ENCODE data around the gene CCL4. TPM values are rescaled to one million over a fixed set of nuclear protein-coding genes. Genes with fewer than 3 reads are reported as not detected.
"Not testable (repeated sequence)": the region's sequence is repeated elsewhere in the genome, so short reads cannot be mapped to it uniquely, and the experiment has no call there.

Gene CCL4
- polyA plus RNA-seq, 1 donor: 0.76 TPM

DNA sequence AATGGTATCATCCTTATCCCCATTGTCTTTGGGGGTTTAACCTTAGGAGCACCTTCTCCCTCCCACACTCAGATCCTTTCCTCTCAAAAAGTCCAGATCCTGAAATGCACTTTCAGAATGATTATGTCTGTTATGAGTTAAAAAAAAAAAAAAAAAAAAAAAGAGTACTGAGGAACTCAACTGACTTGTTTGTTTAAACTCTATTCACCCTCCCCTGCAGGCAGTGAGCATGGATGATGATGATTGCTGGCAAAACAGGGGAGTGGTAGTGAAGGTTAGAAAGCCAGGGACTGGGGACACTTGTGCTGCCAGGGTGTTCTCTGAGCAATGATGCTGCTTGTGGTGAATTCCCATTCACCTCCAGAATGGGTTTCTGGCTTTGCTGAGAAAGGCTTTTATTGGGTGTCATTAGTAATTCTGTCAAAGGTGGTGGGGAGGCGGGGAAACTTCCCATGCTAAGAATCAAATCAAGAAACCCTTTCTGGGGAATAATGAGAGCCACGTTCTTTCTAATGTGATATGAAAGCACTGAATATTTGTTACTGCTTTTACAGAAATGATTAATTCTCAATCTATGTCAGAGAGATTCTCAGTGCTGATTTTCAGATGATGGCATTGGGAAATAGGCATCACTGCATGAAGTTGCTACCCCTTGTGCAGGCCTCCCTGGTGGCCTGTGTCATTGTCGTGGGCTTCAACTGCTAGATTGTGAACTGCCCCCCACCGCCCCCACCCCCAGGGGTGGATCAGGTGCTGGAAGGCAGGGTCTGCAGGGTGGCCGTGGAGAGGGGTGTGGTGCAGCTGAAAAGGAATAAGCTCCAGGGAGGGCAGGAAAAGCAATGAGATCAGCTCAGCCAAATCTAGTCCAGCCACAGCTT is 14.1 kb downstream of the CCL4 start:
- no peak for DNase-seq (ENCODE audit: low read depth)

DNA sequence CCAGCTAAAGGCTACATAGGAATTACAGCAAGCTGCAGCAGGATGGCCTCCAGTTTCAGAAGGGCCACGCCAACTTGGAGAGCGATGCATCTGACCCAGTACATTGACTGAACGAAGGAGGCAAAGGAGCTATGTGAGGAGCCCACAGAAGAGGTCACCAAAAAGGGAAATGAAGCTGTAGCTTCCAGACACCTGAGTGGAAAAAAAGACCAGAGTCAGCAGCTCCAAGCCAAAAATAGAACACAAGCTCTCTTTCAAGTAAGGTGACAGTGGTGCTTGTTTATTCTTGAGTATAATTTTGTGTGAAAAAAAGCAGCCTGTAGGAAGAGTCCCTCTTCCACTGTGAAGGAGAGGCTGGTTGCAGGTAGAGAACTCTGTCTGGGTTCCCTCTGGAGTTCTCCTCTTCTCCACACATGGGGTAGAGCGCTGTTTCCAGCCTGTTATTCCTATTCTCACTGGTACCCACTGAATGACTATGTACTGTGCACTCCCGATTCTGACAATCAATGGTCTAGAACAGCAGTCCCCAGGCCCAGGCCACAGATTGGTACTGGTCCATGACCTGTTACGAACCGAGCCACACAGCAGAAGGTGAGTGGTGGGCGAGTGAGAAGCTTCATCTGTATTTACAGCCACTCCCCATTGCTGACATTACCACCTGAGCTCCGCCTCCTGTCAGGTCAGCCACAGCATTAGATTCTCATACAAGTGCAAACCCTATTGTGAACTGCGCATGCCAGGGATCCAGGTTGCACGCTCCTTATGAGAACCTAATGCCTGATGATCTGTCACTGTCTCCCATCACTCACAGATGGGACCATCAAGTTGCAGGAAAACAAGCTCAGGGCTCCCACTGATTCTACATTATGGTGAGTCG is 15.1 kb downstream of the CCL4 start:
- no peak for DNase-seq (ENCODE audit: low read depth)

DNA sequence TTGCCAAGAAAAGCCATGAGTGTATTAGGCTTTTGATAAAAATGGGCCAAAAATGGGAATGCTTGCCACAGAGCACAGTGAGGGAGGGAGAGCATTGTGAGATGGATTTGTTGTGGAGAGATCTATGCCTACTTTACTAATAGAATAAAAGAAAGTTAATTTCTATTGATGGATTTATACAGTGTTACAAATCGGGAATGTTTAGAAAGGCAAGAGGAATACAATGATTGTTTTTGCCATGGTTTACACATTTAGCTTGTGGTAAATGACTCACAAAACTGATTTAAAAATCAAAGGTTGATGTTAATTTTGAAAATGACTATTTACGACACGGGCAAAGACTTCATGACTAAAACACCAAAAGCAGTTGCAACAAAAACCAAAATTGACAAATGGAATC is 16.6 kb downstream of the CCL4 start:
- no peak for DNase-seq (ENCODE audit: low read depth)

DNA sequence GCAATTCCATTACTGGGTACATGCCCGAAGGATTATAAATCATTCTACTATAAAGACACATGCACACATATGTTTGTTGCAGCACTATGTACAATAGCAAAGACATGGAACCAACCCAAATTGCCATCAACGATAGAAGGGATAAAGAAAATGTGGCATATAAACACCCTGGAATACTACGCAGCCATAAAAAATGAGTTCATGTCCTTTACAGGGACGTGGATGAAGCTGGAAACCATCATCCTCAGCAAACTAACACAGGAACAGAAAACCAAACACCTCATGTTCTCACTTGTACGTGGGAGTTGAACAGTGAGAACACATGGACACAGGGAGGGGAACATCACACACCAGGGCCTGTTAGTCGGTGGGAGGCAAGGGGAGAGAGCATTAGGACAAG is 17.5 kb downstream of the CCL4 start:
- not testable (repeated sequence) for DNase-seq (ENCODE audit: low read depth)

DNA sequence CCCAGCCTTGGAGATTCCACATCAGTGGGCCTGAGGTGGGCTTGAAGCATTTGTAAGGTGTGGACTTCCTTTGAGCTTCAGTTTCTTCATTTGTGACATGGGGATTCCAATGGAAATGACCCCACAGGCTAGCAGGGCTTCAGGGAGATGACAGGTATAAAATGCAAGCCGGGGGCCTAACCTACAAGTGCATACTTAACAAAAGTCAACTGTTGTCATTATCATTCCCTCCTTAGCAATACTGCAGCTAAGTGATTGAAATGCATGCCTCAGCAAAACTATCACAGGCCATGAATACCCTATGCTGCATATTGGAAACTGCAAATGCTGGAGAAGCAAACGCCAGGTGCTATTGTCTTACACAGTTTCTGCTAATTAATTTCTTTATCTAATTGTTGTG is 19.8 kb downstream of the CCL4 start:
- no peak for DNase-seq (ENCODE audit: low read depth)

DNA sequence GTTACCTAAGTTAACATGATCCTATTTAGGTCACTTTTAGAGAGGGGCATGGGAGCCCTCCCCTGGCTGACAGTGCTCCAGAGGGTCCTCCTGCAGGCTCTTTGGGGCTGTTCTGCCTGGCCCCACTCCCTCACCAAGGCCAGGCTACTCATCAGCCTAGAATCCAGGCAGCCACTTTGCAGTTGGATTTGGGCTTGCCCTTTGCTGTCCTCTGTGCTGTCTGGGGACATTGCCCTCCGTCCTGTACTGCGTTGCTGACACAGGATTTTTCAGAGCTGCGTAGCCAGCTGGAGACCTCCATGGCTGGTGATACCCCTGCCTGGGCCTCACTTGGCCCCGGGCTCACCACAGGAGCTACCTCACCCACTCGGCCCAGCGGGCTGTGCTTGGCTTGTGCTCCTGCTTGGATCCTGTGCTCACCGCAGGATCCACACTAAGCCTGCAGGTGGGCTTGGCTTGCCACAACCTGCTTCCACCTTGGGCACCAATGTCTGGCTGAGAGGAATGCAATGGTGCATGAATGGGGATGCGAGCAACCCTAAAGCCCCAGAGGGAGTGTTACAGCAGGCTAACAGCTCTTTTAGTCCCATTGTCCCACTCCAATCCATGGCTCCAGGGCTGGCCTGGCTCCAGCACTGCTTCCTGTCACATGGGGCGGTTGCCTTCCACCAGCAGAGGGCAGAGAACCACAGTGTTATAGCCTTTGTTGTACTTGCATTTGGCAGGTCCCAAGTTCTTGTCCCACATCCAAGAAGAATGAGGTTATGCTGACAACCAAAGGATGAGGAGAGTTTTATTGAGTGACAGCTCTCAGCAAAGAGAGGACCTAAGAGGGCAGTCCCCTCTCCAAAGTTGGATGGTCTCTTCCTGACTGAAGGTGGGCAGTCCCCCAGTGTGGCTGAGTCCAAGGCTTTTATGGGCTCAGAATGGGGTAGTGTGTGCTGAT is 21.5 kb downstream of the CCL4 start:
- DNase-seq (ENCODE audit: low read depth): no peak

DNA sequence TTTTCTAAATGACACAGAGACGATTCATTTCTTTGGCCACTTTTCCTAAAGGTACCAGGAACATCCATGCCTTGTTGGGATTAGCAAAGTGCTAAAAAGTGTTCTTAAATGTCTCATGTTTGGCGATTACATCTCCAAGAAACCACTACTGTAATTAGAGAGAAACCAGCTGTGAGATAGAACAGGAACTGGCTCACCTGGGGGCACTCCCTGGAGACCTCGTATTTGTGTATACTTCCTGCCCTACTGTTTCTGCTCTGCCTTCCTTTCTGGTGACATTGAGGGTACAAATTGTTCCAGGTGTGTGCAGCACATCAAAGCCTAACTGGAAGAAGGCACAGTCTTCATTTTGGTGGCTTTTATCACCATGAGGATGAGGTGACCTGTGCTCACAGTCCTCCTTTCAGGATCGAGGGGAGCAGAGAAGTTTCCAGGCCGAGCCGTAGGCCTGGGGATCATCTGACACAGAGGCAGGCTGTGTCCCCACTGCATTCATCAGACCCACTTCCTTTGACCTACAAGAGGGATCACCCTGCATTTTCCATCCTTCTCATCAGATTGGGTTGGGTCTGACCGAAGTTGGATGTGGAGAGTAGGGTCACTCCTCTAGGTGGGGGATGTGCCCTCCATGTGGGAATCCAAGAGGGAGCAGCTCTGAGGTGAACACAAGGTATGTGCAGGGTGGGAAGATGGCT is 23.7 kb downstream of the CCL4 start:
- no peak for DNase-seq (ENCODE audit: low read depth)

DNA sequence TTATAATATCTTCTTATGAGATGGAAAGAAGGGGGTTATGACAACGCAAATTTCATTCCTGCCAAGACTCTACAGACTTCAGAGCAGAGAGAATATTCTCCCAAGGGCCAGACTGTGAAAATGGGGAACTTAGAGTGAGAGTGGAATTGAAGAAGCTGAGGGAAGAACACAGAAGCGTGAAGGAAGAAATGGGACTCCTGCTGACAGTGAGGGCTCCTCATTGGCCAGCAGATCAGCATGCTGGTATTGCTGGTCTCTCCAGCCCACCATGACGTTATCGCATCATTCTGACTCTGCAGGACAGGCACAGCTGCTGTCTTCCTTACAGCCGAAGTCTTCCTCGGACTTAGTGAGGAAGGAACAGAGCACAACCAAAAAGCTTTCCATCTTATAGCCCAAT is 24.3 kb downstream of the CCL4 start:
- no peak for DNase-seq (ENCODE audit: low read depth)

DNA sequence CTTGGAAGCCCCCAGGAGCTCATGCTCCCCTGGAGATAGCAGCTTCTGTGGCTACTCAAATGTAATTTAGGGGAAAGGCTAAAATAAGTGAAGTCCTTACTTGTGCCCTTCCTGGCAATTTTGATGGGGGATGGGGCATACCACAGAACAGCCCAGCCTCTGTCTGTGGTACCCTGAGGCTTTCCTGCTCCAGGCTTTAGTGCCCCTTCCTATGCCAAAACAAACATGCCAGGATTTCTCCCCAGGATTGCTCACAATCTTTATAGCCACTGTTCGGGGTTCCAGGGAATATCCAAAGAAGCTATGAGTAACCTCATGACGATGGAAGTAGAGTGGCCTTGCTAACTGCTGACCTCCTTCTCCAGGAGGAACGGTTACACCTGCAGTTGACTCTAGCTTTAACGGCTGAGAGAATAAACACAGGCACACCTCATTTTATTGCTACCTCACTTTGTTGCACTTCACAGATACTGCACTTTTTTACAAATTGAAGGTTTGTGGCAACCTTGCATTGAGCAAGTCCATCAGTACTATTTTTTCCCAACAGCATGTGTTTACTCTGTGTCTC is 24.9 kb downstream of the CCL4 start:
- DNase-seq (ENCODE audit: low read depth): no peak

DNA sequence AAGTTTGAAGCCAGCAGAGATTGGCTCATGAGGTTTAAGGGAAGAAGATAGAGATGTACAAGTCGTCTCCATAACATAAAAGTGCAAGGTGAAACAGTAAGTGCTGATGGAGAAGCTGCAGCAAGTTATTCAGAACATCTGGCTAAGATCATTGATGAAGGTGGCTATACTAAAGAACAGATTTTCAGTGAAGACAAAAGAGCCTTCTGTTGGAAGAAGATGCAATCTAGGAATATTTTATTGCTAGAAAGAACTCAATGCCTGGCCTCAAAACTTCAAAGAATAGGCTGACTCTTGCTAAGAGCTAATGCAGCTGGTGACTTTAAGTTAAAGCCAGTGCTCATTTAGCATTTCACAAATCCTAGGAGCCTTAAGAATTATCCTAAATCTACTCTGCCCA is 26.0 kb downstream of the CCL4 start:
- no peak for DNase-seq (ENCODE audit: low read depth)

DNA sequence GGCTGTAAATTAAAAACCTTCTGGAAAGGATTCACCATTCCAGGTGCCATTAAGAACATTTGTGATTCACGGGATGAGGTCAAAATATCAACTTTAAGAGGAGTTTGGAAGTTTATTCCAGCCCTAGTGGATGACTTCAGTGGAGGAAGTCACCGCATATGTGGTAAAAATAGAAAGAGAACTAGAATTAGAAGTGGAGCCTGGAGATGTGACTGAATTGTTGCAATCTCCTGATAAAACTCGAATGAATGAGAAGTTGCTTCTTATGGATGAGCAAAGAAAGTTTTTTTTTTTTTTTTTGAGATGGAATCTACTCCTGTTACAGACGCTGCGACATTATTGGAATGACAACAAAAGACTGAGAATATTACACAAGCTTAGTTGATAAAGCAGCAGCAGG is 26.7 kb downstream of the CCL4 start:
- DNase-seq (ENCODE audit: low read depth): no peak

DNA sequence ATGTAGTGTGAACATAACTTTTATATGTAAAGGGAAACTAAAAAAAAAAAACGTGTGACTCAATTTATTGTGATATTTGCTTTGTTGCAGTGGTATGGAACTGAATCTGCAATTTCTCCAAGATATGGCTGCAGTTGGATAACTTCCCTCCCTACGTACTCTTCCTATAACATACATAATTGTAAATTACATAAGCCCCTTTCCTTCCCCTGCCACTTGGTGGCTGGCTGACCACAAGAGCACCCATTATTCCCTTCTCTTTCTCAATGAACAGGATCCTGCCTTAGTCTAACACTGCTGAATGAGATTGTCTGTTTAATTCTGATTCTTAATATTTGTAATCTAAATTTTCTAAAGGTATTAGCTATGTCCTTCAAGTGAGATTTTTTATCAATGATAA is 27.8 kb downstream of the CCL4 start:
- no peak for DNase-seq (ENCODE audit: low read depth)

DNA sequence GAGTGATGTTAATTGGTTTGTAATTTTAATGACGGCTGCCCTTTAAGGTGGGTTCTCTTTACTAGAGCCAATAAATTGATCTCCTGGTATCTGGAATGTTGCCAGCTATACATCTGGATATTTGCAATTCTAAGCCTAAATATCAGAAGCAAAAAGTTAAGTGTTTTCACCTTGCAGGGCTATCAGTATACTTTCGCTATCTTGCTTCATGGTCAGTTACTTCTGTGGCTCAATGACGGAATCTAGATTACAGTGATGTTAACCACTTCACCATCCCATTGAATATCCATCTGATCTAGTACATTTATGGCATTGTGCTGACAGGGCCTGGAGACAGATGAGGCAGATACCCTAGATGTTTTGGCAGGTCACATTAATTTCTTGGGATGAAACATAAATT is 28.3 kb downstream of the CCL4 start:
- no peak for DNase-seq (ENCODE audit: low read depth)

DNA sequence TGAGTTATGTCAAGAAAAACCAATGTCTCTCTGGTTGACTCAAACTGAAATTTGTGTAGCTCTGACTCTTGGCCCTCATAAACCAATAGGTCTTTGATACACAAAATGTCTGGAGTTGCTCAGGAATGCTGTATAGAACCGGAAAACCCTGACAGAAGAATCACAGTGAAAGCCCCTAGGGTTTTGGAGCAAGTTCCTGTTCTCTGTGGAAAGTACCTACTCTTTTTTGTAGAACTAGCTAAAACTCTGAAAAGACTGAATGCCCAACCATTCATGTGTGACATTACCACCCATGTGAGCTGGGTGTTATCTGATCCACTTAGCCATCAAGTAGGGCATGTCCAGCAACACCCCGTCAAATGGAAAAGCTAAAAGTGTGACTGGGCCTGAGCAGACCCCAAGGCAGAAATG is 28.8 kb downstream of the CCL4 start:
- DNase-seq (ENCODE audit: low read depth): no peak

DNA sequence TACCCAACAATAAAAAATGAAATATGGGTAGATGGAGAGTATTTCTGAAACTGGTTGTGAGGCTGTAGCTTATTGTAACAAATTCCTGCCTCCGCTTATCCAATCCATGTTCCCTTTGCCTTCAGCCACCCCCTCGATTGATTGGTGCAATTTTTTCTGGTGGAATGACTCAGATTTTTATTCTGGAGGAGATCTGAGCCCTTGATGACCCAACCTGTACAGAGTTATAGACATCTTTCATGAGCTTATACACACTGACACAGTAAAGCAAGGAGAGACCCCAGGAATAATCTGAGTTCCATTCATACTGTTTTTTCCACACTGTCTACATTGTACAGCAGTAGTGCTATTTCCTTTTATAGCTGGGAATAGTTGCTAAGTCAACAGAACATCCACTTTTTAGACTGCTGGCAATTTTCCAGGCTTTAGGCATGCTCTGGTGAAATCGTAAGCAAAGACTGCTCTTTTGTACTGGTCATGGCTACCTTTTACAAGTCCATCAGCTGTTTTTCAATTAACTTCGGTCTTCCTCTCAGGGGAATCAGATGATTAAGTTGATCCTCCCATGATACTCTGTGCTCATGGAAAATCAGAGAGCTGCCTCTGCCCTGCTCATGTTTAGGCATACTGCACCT is 30.1 kb downstream of the CCL4 start:
- DNase-seq (ENCODE audit: low read depth): peak; percentile 39

DNA sequence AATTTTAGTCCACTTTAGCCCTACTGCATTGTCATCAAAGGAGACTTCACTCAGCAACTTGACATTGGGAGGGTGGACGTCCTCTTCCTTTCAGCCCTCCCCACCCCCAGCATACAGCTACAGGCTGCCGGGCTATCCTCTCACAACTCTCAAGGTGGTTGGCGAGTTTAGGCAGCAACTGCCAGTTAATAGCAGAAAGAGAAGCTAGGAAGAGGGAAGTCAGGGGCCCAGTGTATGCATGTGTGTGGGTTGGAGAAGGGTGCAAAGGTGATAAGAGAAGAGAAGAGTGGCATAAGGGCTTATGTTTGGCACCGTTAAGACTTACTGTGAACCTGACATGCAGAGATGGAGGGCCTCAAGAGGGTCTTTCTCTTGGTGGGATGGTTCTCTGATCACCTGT is 31.8 kb downstream of the CCL4 start:
- no peak for DNase-seq (ENCODE audit: low read depth)

DNA sequence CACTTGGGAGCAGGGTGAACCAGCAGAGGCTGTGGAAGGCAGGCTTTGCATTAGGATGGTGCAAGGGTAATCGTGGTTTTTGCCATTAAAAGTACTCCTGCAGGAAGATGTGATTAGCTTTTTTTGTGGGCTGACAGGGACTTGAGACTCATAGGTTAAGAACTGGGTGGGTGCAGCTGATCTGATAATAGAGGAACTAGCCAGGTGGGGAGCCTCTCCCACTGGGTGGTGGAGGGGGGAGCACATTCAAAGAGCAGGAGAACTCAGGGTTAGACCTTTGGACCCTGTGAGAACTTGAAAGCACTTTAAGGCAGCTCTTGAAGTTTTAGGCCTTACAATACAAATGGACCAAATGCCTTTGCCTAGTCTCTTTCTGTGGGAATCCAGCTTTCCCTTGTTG is 32.4 kb downstream of the CCL4 start:
- no peak for DNase-seq (ENCODE audit: low read depth)

DNA sequence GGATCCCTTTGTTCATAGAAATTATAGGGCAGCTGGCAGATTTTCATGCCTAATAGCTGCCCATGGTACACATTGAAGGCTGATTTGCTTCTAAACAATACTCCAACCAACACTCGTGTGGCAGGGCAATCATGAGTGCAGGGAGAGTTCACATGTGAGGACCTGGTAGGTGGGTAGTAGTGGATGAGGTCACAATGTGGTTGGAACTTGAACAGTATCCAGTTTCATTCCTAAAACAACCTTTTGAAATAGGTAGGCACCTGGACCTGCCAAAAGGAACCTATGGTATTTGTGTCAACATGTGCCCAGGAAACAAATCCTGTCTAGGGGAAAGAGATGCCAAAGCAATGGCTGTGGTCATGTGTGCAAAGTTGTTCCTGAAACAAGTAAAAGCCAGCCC is 32.8 kb downstream of the CCL4 start:
- DNase-seq (ENCODE audit: low read depth): no peak

DNA sequence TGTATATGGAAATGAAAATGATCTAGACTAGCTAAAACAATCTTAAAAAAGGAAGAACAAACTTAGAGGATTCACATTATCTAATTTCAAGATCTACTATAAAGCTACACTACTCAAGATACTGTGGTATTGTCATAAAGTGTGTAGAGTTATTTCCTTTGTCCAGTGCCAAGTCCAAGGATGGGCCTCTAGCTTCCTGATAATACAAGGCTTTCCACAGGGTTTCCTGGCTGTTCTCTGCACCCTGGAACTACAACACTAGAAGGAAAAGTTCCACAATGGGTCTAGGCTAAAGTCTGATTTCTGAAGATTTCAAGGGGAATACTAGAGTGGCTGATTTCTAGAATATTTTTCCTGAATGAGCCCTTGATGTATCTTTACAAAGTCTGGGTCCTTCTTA is 38.6 kb downstream of the CCL4 start:
- no peak for DNase-seq (ENCODE audit: low read depth)

DNA sequence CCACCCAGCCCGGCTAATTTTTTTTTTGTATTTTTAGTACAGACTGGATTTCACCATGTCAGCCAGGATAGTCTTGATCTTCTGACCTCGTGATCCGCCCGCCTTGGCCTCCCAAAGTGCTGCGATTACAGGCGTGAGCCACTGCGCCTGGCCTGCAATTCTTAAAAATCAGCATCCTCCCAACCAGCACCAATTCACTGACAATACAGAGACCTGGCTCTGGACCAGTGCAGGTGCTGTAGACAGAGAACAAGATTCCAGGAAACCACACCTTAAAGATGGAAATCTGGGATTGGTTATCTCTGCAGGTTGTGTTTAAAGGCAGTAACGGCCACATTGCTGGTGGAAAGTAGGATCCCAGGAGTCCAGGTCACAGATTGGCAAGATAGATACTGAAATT is 39.2 kb downstream of the CCL4 start:
- DNase-seq (ENCODE audit: low read depth): no peak
